Central memory CD8-positive, alpha-beta T cell (primary cell): Measurements from ENCODE around the gene TBX10.
"Not testable (repeated sequence)": the region's sequence is repeated elsewhere in the genome, so short reads cannot be mapped to it uniquely, and the experiment has no call there.

Source experiments
- ATAC-seq: fragments of 150-1000 bp; cut with Tn5 transposase; replicated peaks from 2 replicates; pipeline ENCODE4 v1.10.0; 2022; ENCODE audit warnings: mild to moderate bottlenecking, moderate FRiP score, moderate number of reproducible peaks; ENCODE audit not compliant: poor library complexity, severe bottlenecking; ENCODE audit errors: extremely low read depth
- DNase-seq, 2 donors: peaks; one replicate each; pipeline ENCODE4 v3.0.0; 2021; ENCODE audit warnings: low spot score in 2 of 2
- H3K27ac Mint-ChIP-seq: one replicate; pipeline ENCODE4 v1.8.0; 2022; ENCODE audit warnings: low read depth, mild to moderate bottlenecking, moderate library complexity, mixed read lengths
- H3K27me3 Mint-ChIP-seq: one replicate; pipeline ENCODE4 v1.8.0; 2022; ENCODE audit warnings: mixed read lengths
- H3K36me3 Mint-ChIP-seq: one replicate; pipeline ENCODE4 v1.8.0; 2022; ENCODE audit warnings: mild to moderate bottlenecking, moderate library complexity, mixed read lengths; ENCODE audit not compliant: insufficient read depth
- H3K4me1 Mint-ChIP-seq: one replicate; pipeline ENCODE4 v1.8.0; 2022; ENCODE audit warnings: mixed read lengths
- H3K4me3 Mint-ChIP-seq: one replicate; pipeline ENCODE4 v1.8.0; 2022; ENCODE audit warnings: mild to moderate bottlenecking, moderate library complexity, mixed read lengths
- H3K9me3 Mint-ChIP-seq: one replicate; pipeline ENCODE4 v1.8.0; 2022; ENCODE audit warnings: mixed read lengths

The TBX10 gene

GRCh38 chr11:67639438-67639859, at the start of gene TBX10:
TBX10 (minus strand) TSS chr11:67639763; CDS start chr11:67639472, 291 bp downstream.
- H3K9me3 Mint-ChIP-seq: no peaks in the 10 kb centered on the region
- H3K4me1 Mint-ChIP-seq: no peaks in the 10 kb centered on the region
- peaks cover 2% of the 10 kb centered on the region for H3K36me3 Mint-ChIP-seq
- no peak within 1 kb of the TSS for H3K4me3 Mint-ChIP-seq
- DNase-seq (no peak), ATAC-seq (no peak)
- H3K27me3 Mint-ChIP-seq: no peaks in the 10 kb centered on the region
- H3K27ac Mint-ChIP-seq: no peak within 1 kb of the TSS

GRCh38 chr11:67689178-67689577, 49.6 kb upstream of the TBX10 start:
- Mint-ChIP-seq H3K36me3 (no peaks in the 10 kb centered on the region), H3K27ac (no peak overlapping the region), H3K4me1 (no peaks in the 10 kb centered on the region), H3K4me3 (no peak overlapping the region), H3K9me3 (no peaks in the 10 kb centered on the region), H3K27me3 (peaks cover 43% of the 10 kb centered on the region)
- no peak for DNase-seq
- no peak for ATAC-seq

- ATAC-seq (no peak), DNase-seq (no peak)
- H3K36me3 Mint-ChIP-seq: no peaks in the 10 kb centered on the region
- peaks cover 43% of the 10 kb centered on the region for H3K27me3 Mint-ChIP-seq
- no peak overlapping the region for H3K4me3 Mint-ChIP-seq
- H3K27ac Mint-ChIP-seq: no peak overlapping the region
- no peaks in the 10 kb centered on the region for H3K4me1 Mint-ChIP-seq
- H3K9me3 Mint-ChIP-seq: no peaks in the 10 kb centered on the region
Observed at GRCh38 chr11:67687986-67688385, 48.4 kb upstream of the TBX10 start.

GRCh38 chr11:67685641-67686332, 46.2 kb upstream of the TBX10 start:
- not testable (repeated sequence) for H3K36me3 Mint-ChIP-seq

GRCh38 chr11:67682126-67683034, 42.8 kb upstream of the TBX10 start:
- not testable (repeated sequence) for H3K9me3 Mint-ChIP-seq, H3K4me1 Mint-ChIP-seq, H3K36me3 Mint-ChIP-seq, H3K4me3 Mint-ChIP-seq, DNase-seq, H3K27ac Mint-ChIP-seq, ATAC-seq
- H3K27me3 Mint-ChIP-seq: peaks cover 26% of the 10 kb centered on the region

More at GRCh38 chr11:67685641-67686332, 46.2 kb upstream of the TBX10 start:
- H3K9me3 Mint-ChIP-seq, ATAC-seq, H3K27ac Mint-ChIP-seq, H3K4me1 Mint-ChIP-seq, H3K4me3 Mint-ChIP-seq, DNase-seq: not testable (repeated sequence)
- H3K27me3 Mint-ChIP-seq: peaks cover 43% of the 10 kb centered on the region

- H3K4me3 Mint-ChIP-seq: no peak overlapping the region
- no peak overlapping the region for H3K27ac Mint-ChIP-seq
- no peak for ATAC-seq
- DNase-seq: no peak
- no peaks in the 10 kb centered on the region for H3K36me3 Mint-ChIP-seq
- no peaks in the 10 kb centered on the region for H3K4me1 Mint-ChIP-seq
- H3K27me3 Mint-ChIP-seq: peaks cover 31% of the 10 kb centered on the region
- H3K9me3 Mint-ChIP-seq: peaks cover 4% of the 10 kb centered on the region
Observed at GRCh38 chr11:67680696-67681470, 41.3 kb upstream of the TBX10 start.

- Mint-ChIP-seq H3K27me3 (peaks cover 39% of the 10 kb centered on the region), H3K27ac (no peak overlapping the region), H3K4me3 (no peak overlapping the region), H3K9me3 (peaks cover 4% of the 10 kb centered on the region), H3K36me3 (no peaks in the 10 kb centered on the region), H3K4me1 (no peaks in the 10 kb centered on the region)
- ATAC-seq (no peak), DNase-seq (no peak)
Observed at GRCh38 chr11:67675058-67675747, 35.6 kb upstream of the TBX10 start.

GRCh38 chr11:67674442-67674871, 34.9 kb upstream of the TBX10 start, which contains the start of gene ALDH3B2:
ALDH3B2 (minus strand) TSS chr11:67674623; CDS start chr11:67666935, 7,688 bp downstream.
- Mint-ChIP-seq H3K27me3 (peaks cover 39% of the 10 kb centered on the region), H3K36me3 (no peaks in the 10 kb centered on the region), H3K4me1 (no peaks in the 10 kb centered on the region), H3K27ac (no peak within 1 kb of the TSS), H3K4me3 (no peak within 1 kb of the TSS), H3K9me3 (peaks cover 4% of the 10 kb centered on the region)
- DNase-seq: no peak
- ATAC-seq: no peak

- no peaks in the 10 kb centered on the region for H3K4me1 Mint-ChIP-seq
- no peak overlapping the region for H3K27ac Mint-ChIP-seq
- peaks cover 4% of the 10 kb centered on the region for H3K9me3 Mint-ChIP-seq
- ATAC-seq (no peak), DNase-seq (no peak)
- H3K4me3 Mint-ChIP-seq: no peak overlapping the region
- no peaks in the 10 kb centered on the region for H3K36me3 Mint-ChIP-seq
- H3K27me3 Mint-ChIP-seq: peaks cover 39% of the 10 kb centered on the region
Observed at GRCh38 chr11:67673902-67674301, 34.3 kb upstream of the TBX10 start.

- peaks cover 4% of the 10 kb centered on the region for H3K9me3 Mint-ChIP-seq
- ATAC-seq (no peak), DNase-seq (no peak)
- peaks cover 39% of the 10 kb centered on the region for H3K27me3 Mint-ChIP-seq
- H3K4me1 Mint-ChIP-seq: no peaks in the 10 kb centered on the region
- H3K27ac Mint-ChIP-seq: no peak overlapping the region
- H3K36me3 Mint-ChIP-seq: no peaks in the 10 kb centered on the region
- H3K4me3 Mint-ChIP-seq: no peak overlapping the region
Observed at GRCh38 chr11:67673358-67673757, 33.8 kb upstream of the TBX10 start.

GRCh38 chr11:67671211-67671520, 31.6 kb upstream of the TBX10 start:
- H3K27me3 Mint-ChIP-seq: peaks cover 20% of the 10 kb centered on the region
- no peaks in the 10 kb centered on the region for H3K4me1 Mint-ChIP-seq
- H3K4me3 Mint-ChIP-seq: no peak overlapping the region
- no peaks in the 10 kb centered on the region for H3K36me3 Mint-ChIP-seq
- ATAC-seq: no peak
- DNase-seq: no peak
- no peak overlapping the region for H3K27ac Mint-ChIP-seq
- H3K9me3 Mint-ChIP-seq: peaks cover 1% of the 10 kb centered on the region
